Left colon (tissue), 2 donors: Measurements from ENCODE around the gene SEC14L3. TPM values are rescaled to one million over a fixed set of nuclear protein-coding genes. Genes with fewer than 3 reads are reported as not detected.

Experiments used
- ATAC-seq: fragments of 200-7000 bp; cut with Tn5 transposase; one replicate; pipeline ENCODE4 v1.9.1; 2020; ENCODE audit warnings: mild to moderate bottlenecking, moderate library complexity
- DNase-seq, 2 donors: peaks; one replicate each; pipeline ENCODE4 v3.0.0-alpha.2; 2020
- intact Hi-C, 2 donors: fragments of 100-400 bp; cut with DNase I in 1 of 2; cut with micrococcal nuclease in 1 of 2; formaldehyde crosslinking; loops; one replicate each; pipeline versions ENCODE4 v1.11.2 to v1.14.0; 2022; cut with DNase I, micrococcal nuclease
- long read RNA-seq: library from polyadenylated mRNA; unstranded; transcript quantifications from one replicate; pipeline ENCODE4 v2.0.0, GENCODE V29; 2021
- total RNA-seq, 2 donors: library from RNA; stranded (reverse); fragmentation: NEBNext Ultra II Directional; extraction: Animal tissue kit (Norgen Biotek cat#: 25700); gene quantifications; one replicate each; pipeline ENCODE4 v1.2.1, GENCODE V29; 2021
- donor health status: DM: no; HTN: no; CAD: no.
- donor health status: DM: yes; HTN: yes; CAD: no.

The SEC14L3 gene
- total RNA-seq = not detected
- long read RNA-seq = 0 reads

DNA sequence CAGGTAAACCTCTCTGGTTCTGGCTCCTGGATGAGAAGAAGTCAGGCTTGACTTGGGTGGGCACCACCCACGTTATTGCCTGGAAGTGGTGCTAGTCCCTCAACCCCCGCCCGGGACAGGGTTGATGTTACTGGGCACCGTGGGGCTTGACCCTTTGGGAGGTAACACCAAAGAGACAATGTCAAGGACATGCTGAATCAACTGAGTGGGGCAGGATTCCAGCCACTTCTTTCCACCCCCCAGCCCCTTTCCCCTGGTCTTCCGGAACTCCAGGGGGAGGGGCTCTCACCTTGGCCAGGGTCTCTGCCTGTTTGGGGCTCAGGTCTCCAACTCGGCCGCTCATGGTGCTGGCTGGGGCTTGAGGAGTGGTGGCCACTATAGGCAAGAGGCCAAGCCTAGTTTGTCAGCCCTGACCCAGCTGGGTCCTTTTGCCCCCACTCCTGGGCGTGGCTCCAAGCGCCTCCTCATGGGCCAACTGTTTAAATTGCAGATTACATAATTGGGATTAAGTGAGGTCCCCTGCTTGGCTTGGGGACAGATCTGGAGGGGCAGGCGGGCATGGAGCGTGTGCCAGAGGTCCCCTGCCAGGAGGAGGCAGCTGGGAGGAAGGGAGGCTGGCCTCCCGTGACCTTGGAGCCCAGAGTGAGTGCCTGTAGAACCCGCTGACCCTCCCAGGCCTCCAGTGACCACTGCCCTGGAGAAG lies at the start of gene SEC14L3:
SEC14L3 (minus strand) TSS at position 402 of the 703 bp plus-strand sequence; CDS start at position 343, 59 bp downstream.
- ATAC-seq = no peak

GRCh38 chr22:30519842-30520425 lies 48.1 kb upstream of the SEC14L3 start:
- ATAC-seq (no peak), DNase-seq (no peak)
- intact Hi-C loops = no loop called here

More for the DNA sequence above, at the start of gene SEC14L3:
- DNase-seq = no peak
- intact Hi-C loops = no loop called here

DNA sequence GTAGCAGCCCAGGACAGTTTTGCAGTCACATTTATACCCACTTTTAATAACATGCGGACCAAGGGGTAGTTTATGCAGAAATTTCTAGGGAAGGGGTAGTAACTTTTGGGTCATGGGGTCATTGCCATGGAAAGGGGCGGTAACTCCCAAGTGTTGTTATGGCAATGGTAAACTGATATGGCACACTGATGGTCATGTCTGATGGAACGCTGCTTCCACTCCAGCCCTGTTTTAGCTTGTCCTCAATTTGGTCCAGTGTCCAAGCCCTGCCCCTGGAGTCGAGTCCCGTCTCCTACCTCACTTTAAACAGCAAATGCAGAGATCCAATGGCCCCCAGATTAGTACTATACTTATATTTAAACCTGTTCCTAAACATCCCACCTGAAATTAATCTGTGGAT lies 44.9 kb upstream of the SEC14L3 start:
- intact Hi-C loops = no loop called here
- no peak for ATAC-seq
- DNase-seq = no peak

DNA sequence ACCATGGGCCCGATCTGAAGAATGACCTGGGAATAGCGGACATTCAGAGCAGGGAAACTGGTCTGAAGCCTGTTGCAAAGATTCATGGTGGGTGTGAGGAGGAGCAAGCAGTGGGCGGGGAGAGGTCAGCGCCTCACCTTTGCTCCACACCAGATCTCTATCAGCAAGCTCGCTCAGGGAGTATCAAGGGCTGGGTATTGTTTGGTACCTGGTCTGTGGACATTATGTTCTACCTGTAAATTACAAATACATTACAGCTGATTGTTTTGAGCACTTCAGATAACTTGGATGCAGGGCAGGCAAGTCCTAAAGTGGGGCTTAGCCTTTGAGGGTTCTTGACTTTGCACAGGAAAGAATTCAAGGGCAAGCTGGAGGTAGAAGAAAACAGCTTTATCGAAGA lies 44.5 kb upstream of the SEC14L3 start:
- DNase-seq = no peak
- intact Hi-C loops = no loop called here
- ATAC-seq = no peak

- ATAC-seq (no peak), DNase-seq (no peak)
- intact Hi-C loops = no loop called here
Observed at GRCh38 chr22:30514252-30514651, 42.4 kb upstream of the SEC14L3 start.

GRCh38 chr22:30513462-30513861 lies 41.6 kb upstream of the SEC14L3 start:
- intact Hi-C loops = no loop called here
- ATAC-seq (no peak), DNase-seq (no peak)

DNA sequence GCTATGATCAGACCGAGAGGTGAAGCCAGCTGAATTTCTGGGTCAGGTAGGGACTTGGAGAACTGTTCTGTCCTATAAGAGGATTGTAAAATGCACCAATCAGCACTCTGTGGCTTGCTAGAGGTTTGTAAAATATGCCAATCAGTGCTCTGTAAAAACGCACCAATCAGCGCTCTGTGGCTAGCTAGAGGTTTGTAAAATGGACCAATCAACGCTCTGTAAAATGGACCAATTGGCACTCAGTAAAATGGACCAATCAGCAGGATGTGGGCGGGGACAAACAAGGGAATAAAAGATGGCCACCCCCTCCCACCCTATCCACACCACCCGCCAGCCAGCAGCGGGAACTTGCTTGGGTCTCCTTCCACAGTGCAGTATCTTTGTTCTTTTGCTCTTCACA lies 40.1 kb upstream of the SEC14L3 start:
- ATAC-seq (no peak), DNase-seq (no peak)
- intact Hi-C loops = no loop called here

GRCh38 chr22:30511109-30511508 lies 39.3 kb upstream of the SEC14L3 start:
- ATAC-seq (no peak), DNase-seq (no peak)
- intact Hi-C loops = no loop called here

DNA sequence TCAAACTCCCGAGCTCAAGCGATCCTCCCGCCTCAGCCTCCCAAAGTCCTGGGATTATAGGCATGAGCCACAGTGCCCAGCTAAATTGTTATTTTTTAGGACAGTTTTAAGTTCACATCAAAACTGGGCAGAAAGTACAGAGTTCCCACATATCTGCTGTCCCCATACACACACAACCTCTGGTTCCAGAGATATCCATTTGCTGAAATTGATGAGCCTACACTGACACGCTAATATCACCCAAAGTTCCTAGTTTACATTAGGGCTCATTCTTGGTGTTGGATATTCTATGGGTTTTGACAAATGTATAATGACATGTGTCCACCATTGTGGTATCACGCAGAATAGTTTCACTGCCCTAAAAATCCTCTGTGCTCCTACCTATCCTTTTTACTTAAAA lies 36.4 kb upstream of the SEC14L3 start:
- no peak for DNase-seq
- ATAC-seq = no peak
- intact Hi-C loops = no loop called here

GRCh38 chr22:30507670-30508069 lies 35.9 kb upstream of the SEC14L3 start:
- ATAC-seq = no peak
- no peak for DNase-seq
- intact Hi-C loops = no loop called here

DNA sequence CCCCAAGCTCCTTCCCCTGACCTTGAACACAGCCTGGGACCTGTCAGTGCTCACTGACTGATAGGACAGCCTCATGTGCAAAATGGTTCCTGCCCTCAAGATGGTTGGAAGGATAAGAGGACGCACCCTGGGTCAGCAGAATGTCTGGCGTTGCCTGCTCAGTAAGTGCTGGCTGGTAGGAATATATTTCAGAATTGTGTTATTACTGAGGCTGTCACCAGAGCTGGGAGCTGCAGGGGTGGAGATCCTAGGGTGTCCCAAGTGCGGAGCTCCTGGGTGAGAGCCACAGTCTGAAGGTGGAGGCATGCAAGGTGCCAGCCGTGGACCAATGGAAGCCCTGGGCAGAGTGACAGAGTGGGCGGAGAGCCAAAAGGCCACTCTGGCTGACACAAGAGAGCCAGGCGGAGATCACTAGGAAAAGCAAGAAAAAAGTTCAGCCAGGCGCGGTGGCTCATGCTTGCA lies 34.7 kb upstream of the SEC14L3 start:
- DNase-seq (no peak), ATAC-seq (no peak)
- intact Hi-C loops = no loop called here

GRCh38 chr22:30503551-30503950 lies 31.7 kb upstream of the SEC14L3 start:
- DNase-seq = no peak
- ATAC-seq = no peak
- intact Hi-C loops = no loop called here

DNA sequence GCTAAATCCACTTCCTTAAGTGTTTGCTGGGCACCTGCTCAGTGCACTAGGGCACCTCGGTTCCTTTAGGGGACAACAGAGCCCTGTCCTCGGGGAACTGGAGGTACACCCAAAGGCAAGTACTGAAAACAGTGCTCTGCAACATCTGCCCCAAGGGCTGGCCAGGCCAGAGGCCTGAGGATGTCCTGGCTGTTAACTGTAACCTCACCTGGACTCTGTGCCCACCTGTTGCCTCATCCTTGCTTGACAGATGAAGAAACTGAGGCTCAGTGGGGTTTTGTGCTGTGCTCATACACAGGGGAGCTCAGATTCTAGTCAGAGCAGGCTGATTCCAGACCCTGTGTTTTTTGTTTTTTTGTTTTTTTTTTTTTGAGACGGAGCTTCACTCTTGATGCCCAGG lies 31.1 kb upstream of the SEC14L3 start:
- intact Hi-C loops = no loop called here
- DNase-seq (no peak), ATAC-seq (no peak)

DNA sequence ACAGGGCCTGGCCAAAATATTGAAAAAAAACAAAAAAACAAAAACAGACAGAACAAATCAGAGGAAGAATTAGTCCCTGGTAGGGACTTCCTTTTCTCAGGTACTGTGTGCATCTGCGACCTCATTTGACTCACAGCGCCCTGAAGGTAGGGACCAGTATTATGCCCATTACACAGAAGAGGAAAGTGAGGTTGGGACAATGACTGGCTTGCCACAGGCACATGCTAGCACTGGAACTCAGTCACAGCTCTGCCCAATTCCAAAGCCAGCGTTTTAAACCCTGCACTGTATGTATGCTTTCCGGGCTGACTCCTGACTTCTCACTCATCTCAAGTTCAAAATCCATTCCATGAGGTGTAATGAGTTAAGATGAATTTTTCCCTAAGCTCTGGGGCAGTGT lies 30.3 kb upstream of the SEC14L3 start:
- no peak for ATAC-seq
- no peak for DNase-seq
- intact Hi-C loops = no loop called here

GRCh38 chr22:30500628-30501027 lies 28.8 kb upstream of the SEC14L3 start:
- ATAC-seq (no peak), DNase-seq (no peak)
- intact Hi-C loops = no loop called here

DNA sequence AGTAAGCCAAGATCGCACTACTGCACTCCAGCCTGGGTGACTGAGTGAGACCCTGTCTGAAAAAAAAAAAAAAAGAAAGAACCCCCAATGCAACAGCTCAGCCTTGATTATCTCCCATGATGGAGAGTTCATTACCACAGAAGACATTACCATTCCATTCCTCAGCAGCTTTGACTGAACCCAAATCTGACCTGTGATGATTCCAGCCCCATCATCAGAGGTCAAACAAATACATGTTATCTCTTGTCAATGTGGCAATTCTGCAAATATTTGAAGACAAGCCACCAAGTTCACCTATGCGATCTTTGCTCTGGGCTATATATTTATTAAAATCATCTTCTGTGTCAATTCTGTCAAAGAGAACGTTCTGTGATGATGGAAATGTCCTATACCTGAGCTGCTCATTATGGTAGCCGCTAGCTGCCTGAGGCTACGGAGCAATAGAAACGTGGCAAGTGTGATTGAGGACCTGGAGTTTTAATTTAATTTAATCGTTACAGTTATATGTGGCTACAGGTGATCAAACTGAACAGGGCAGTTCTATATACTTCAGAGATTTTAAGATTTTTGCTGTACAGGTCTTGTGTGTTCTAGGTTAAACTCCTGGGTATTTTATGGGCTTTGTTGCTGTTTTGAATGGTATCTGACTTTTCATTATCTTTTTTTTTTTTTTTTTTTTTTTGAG lies 25.8 kb upstream of the SEC14L3 start:
- no peak for ATAC-seq
- intact Hi-C loops = no loop called here

GRCh38 chr22:30495041-30495784 lies 23.4 kb upstream of the SEC14L3 start:
- intact Hi-C loops = no loop called here
- ATAC-seq = no peak

More for the DNA sequence above, 25.8 kb upstream of the SEC14L3 start:
- no peak for DNase-seq

GRCh38 chr22:30492144-30492543 lies 20.3 kb upstream of the SEC14L3 start:
- DNase-seq (no peak), ATAC-seq (no peak)
- intact Hi-C loops = no loop called here

More at GRCh38 chr22:30495041-30495784, 23.4 kb upstream of the SEC14L3 start:
- no peak for DNase-seq

- intact Hi-C loops = no loop called here
- ATAC-seq (no peak), DNase-seq (no peak)
Observed at GRCh38 chr22:30491381-30491780, 19.6 kb upstream of the SEC14L3 start.
